Caco-2 (cell line): Measurements from ENCODE around the gene VDR. TPM values are rescaled to one million over a fixed set of nuclear protein-coding genes. Genes with fewer than 3 reads are reported as not detected.

Experiments used
- BruUV-seq: library from RNA; stranded (reverse); fragments of 400-500 nt; replicated peaks from 2 replicates; lab custom pipeline; 2021; lab: Mats Ljungman, UMichigan
- CTCF ChIA-PET: fragments of 300-600 bp; sonication (Branson Sonifier 250); formaldehyde crosslinking; loops from one replicate; lab custom pipeline; 2022; ENCODE audit warnings: antibody characterized with exemption; lab: Charles Lee
- POLR2A ChIA-PET: fragments of 300-600 bp; sonication (Branson Sonifier 250); formaldehyde crosslinking; loops from one replicate; lab custom pipeline; 2022; ENCODE audit warnings: antibody characterized with exemption; lab: Charles Lee
- DNase-seq, 2 experiments: peaks; one replicate each; pipeline versions ENCODE4 v3.0.0 to v3.0.0-alpha.2; 2020 to 2022
- H3K27me3 ChIP-seq: replicated peaks from 2 replicates; pipeline ENCODE4 v1.6.0; 2011; ENCODE audit warnings: low read length; ENCODE audit not compliant: control insufficient read depth, insufficient read depth
- H3K36me3 ChIP-seq: 2 replicates; pipeline ENCODE4 v1.5.1; 2011; ENCODE audit warnings: low read length; ENCODE audit not compliant: control insufficient read depth, insufficient read depth
- H3K4me1 ChIP-seq: fragments of 250-450 bp; sonication (Bioruptor Pico); 2 replicates; pipeline ENCODE4 v1.5.1; 2020; ENCODE audit warnings: mild to moderate bottlenecking
- H3K4me3 ChIP-seq: 2 replicates; pipeline ENCODE4 v1.5.1; 2011; ENCODE audit warnings: low read depth, mild to moderate bottlenecking, control low read depth, low read length
- H3K9me3 ChIP-seq: fragments of 250-450 bp; sonication (Bioruptor Pico); 2 replicates; pipeline ENCODE4 v1.5.1; 2020; ENCODE audit warnings: mild to moderate bottlenecking, moderate library complexity
- H3K27ac Mint-ChIP-seq: one replicate; pipeline ENCODE4 v1.8.0; 2022; ENCODE audit warnings: mixed read lengths; ENCODE audit not compliant: unreplicated experiment
- H3K27me3 Mint-ChIP-seq: one replicate; pipeline ENCODE4 v1.8.0; 2022; ENCODE audit warnings: mixed read lengths; ENCODE audit not compliant: insufficient read depth, unreplicated experiment
- H3K36me3 Mint-ChIP-seq: one replicate; pipeline ENCODE4 v1.8.0; 2022; ENCODE audit warnings: mild to moderate bottlenecking, mixed read lengths; ENCODE audit not compliant: insufficient read depth, unreplicated experiment
- H3K4me1 Mint-ChIP-seq: one replicate; pipeline ENCODE4 v1.8.0; 2022; ENCODE audit warnings: low read depth, mixed read lengths; ENCODE audit not compliant: unreplicated experiment
- H3K4me3 Mint-ChIP-seq: one replicate; pipeline ENCODE4 v1.8.0; 2022; ENCODE audit warnings: mild to moderate bottlenecking, moderate library complexity, mixed read lengths; ENCODE audit not compliant: unreplicated experiment
- H3K9me3 Mint-ChIP-seq: one replicate; pipeline ENCODE4 v1.8.0; 2022; ENCODE audit warnings: mixed read lengths; ENCODE audit not compliant: unreplicated experiment
- intact Hi-C: fragments of 100-400 bp; cut with micrococcal nuclease; formaldehyde crosslinking; loops from one replicate; pipeline ENCODE4 v1.10.0; 2022; ENCODE audit not compliant: unreplicated experiment
- total RNA-seq: library from RNA; stranded (reverse); gene quantifications from 2 replicates; pipeline ENCODE4 v1.2.3, GENCODE V29; 2022
- TF ChIP-seq, protein P1 (sequence below), 2 experiments: fragments of 200-600 bp in 1 of 2; IDR thresholded peaks; 1 replicate in 1 of 2; 2 replicates in 1 of 2; pipeline versions ENCODE4 v1.5.1 to v1.8.0; 2011 to 2022; ENCODE audit warnings: antibody characterized with exemption in 1 of 2, control low read depth in 1 of 2, inconsistent platforms in 1 of 2, low read depth in 1 of 2, low read length in 1 of 2, mild to moderate bottlenecking in 1 of 2, moderate library complexity in 1 of 2; ENCODE audit not compliant: insufficient read depth in 1 of 2, severe bottlenecking in 1 of 2, unreplicated experiment in 1 of 2

The VDR gene
- total RNA-seq, 1 experiment from 2014 or later: 15.4 TPM

DNA sequence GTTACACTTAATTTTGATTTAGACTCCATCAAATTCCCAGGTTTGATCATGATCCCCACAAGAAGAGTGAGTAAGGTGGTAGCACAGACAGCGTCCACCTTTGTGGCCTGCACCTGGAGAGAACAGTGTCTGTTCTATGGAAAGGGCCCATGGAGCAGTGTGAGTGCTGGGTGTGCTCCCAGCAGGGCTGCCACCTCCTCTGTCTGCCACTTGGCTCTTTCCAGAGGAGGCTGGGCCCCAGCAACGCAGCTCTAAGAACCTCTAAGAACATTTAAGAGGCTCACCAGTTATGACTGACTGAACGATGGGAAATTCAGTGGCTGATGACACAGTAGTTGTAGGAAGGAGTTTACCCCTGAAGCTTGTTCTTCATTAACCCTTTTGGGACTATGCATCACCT, 17.3 kb downstream of the VDR start:
- POLR2A ChIA-PET: no interaction called here
- Mint-ChIP-seq H3K4me3 (no peak overlapping the region), H3K9me3 (no peaks in the 10 kb centered on the region), H3K36me3 (no peaks in the 10 kb centered on the region), H3K27ac (no peak overlapping the region), H3K27me3 (no peaks in the 10 kb centered on the region), H3K4me1 (peaks cover 6% of the 10 kb centered on the region)
- no peak for DNase-seq
- intact Hi-C loops: no loop called here
- Histone ChIP-seq H3K4me1 (peaks cover 4% of the 10 kb centered on the region; the same call in 1 of the 2 replicates), H3K9me3 (no peaks in the 10 kb centered on the region), H3K27me3 (no peaks in the 10 kb centered on the region), H3K4me3 (no peak overlapping the region), H3K36me3 (no peaks in the 10 kb centered on the region)
- TF ChIP-seq, protein P1, sequence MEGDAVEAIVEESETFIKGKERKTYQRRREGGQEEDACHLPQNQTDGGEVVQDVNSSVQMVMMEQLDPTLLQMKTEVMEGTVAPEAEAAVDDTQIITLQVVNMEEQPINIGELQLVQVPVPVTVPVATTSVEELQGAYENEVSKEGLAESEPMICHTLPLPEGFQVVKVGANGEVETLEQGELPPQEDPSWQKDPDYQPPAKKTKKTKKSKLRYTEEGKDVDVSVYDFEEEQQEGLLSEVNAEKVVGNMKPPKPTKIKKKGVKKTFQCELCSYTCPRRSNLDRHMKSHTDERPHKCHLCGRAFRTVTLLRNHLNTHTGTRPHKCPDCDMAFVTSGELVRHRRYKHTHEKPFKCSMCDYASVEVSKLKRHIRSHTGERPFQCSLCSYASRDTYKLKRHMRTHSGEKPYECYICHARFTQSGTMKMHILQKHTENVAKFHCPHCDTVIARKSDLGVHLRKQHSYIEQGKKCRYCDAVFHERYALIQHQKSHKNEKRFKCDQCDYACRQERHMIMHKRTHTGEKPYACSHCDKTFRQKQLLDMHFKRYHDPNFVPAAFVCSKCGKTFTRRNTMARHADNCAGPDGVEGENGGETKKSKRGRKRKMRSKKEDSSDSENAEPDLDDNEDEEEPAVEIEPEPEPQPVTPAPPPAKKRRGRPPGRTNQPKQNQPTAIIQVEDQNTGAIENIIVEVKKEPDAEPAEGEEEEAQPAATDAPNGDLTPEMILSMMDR (IDR thresholded peaks at IDR 0.05; ENCODE audit: insufficient read depth in 1 of 2, low read depth in 1 of 2, low read length in 1 of 2, severe bottlenecking in 1 of 2, unreplicated experiment in 1 of 2): no peak
- CTCF ChIA-PET: no interaction called here
- BruUV-seq: no TSS peak

GRCh38 chr12:47886510-47887240, 18.1 kb downstream of the VDR start:
- peaks cover 13% of the 10 kb centered on the region for H3K4me1 Mint-ChIP-seq
- no peak for DNase-seq
- peaks cover 8% of the 10 kb centered on the region; the same call in 1 of the 2 replicates for H3K4me1 ChIP-seq
- BruUV-seq: no TSS peak
- no peaks in the 10 kb centered on the region for H3K27me3 Mint-ChIP-seq
- H3K27me3 ChIP-seq: no peaks in the 10 kb centered on the region
- no peaks in the 10 kb centered on the region for H3K36me3 ChIP-seq
- no peaks in the 10 kb centered on the region for H3K9me3 ChIP-seq
- H3K4me3 Mint-ChIP-seq: no peak overlapping the region
- ChIA-PET POLR2A (no interaction called here), CTCF (interaction anchor here (0.6 to 1.5 kb wide), 3 partner anchors 48 to 270 kb away, joined by 3 to 5 read pairs (median 3); partner anchors contain the start of gene ASB8)
- TF ChIP-seq, protein P1 (IDR thresholded peaks at IDR 0.05; ENCODE audit: insufficient read depth in 1 of 2, low read depth in 1 of 2, low read length in 1 of 2, severe bottlenecking in 1 of 2, unreplicated experiment in 1 of 2): no peak
- intact Hi-C loops: no loop called here
- H3K27ac Mint-ChIP-seq: no peak overlapping the region
- H3K9me3 Mint-ChIP-seq: no peaks in the 10 kb centered on the region
- H3K36me3 Mint-ChIP-seq: no peaks in the 10 kb centered on the region
- H3K4me3 ChIP-seq: no peak overlapping the region

- H3K9me3 ChIP-seq: no peaks in the 10 kb centered on the region
- Mint-ChIP-seq H3K27me3 (no peaks in the 10 kb centered on the region), H3K4me1 (peaks cover 21% of the 10 kb centered on the region), H3K9me3 (no peaks in the 10 kb centered on the region), H3K36me3 (no peaks in the 10 kb centered on the region), H3K27ac (no peak overlapping the region), H3K4me3 (no peak overlapping the region)
- intact Hi-C loops: no loop called here
- no TSS peak for BruUV-seq
- DNase-seq: no peak
- TF ChIP-seq, protein P1 (IDR thresholded peaks at IDR 0.05; ENCODE audit: insufficient read depth in 1 of 2, low read depth in 1 of 2, low read length in 1 of 2, severe bottlenecking in 1 of 2, unreplicated experiment in 1 of 2): no peak
- no peak overlapping the region for H3K4me3 ChIP-seq
- CTCF ChIA-PET: interaction anchor here (1.0 to 1.5 kb wide), 2 partner anchors 17 to 271 kb away, joined by 3 read pairs; partner anchors contain the start of gene ASB8
- POLR2A ChIA-PET: no interaction called here
- no peaks in the 10 kb centered on the region for H3K27me3 ChIP-seq
- no peaks in the 10 kb centered on the region for H3K36me3 ChIP-seq
- peaks cover 8% of the 10 kb centered on the region; the same call in 1 of the 2 replicates for H3K4me1 ChIP-seq
Measured at GRCh38 chr12:47885566-47885965, 19.2 kb downstream of the VDR start.
